ENCODE data around the gene INPP5K. TPM values are rescaled to one million over a fixed set of nuclear protein-coding genes. Genes with fewer than 3 reads are reported as not detected.
"Not testable (repeated sequence)": the region's sequence is repeated elsewhere in the genome, so short reads cannot be mapped to it uniquely, and the experiment has no call there.

Gene INPP5K
- total RNA-seq, 2 donors from 2014 or later = 27.6 to 35.5 TPM

- H3K4me3 ChIP-seq = peak overlapping the region; percentile 86
- peak overlapping the region; percentile 93 to 99 for H3K9ac ChIP-seq (ENCODE audit: low read depth in 2 of 2, low read length in 2 of 2)
- H3K4me1 ChIP-seq = peaks cover 16% of the 10 kb centered on the region
- no peaks in the 10 kb centered on the region for H3K36me3 ChIP-seq
- DNase-seq = peak; percentile 68
- peak overlapping the region; percentile 93 for H3K27ac ChIP-seq
- no peaks in the 10 kb centered on the region for H3K27me3 ChIP-seq
- intact Hi-C loops (cut with DNase I) = loop anchor here (10.0 kb wide), 1 partner anchor 91 kb away; no protein-coding TSS in a partner anchor
- peak; percentile 38 for TF ChIP-seq CTCF (IDR thresholded peaks at IDR 0.05)
- no peaks in the 10 kb centered on the region for H3K9me3 ChIP-seq
These were observed 61.1 kb downstream of the INPP5K start for GRCh38 chr17:1455291-1455796.

DNA sequence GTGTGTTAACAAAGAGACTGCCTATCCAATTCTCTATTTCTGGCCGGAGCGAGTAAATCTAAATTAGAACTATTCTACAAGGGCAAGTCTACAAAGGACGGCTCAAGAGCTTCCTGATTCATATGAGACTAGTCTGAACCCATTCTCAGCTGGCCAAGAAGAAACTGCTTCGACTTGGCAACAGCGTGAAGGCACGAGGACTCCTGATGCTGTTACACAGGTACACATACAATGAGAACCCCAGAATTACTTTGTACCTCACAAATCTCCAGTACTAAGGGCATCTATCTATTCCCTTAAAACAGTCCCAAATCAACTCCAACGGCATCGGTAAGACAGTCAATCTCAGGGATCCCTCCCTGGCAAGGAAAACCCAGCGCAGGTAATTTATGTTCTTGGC lies 61.9 kb downstream of the INPP5K start:
- Histone ChIP-seq H3K27ac (peak overlapping the region; percentile 93), H3K4me1 (peaks cover 22% of the 10 kb centered on the region), H3K27me3 (no peaks in the 10 kb centered on the region), H3K36me3 (no peaks in the 10 kb centered on the region), H3K9me3 (no peaks in the 10 kb centered on the region), H3K9ac (ENCODE audit: low read depth in 2 of 2, low read length in 2 of 2) (peak overlapping the region; percentile 93 to 99), H3K4me3 (peak overlapping the region; percentile 86)
- no peak for TF ChIP-seq CTCF (IDR thresholded peaks at IDR 0.05)
- no peak for DNase-seq
- intact Hi-C loops (cut with DNase I) = loop anchor here (10.0 kb wide), 1 partner anchor 90 kb away; no protein-coding TSS in a partner anchor

GRCh38 chr17:1453694-1454093 lies 62.7 kb downstream of the INPP5K start:
- H3K4me3 ChIP-seq; H3K36me3 ChIP-seq; H3K9ac ChIP-seq (ENCODE audit: low read depth in 2 of 2, low read length in 2 of 2); H3K27me3 ChIP-seq; H3K9me3 ChIP-seq: not testable (repeated sequence)
- Histone ChIP-seq H3K27ac (peak overlapping the region; percentile 93), H3K4me1 (peaks cover 27% of the 10 kb centered on the region)
- intact Hi-C loops (cut with DNase I) = loop anchor here (10.0 kb wide), 1 partner anchor 89 kb away; no protein-coding TSS in a partner anchor
- DNase-seq = peak; percentile 73

DNA sequence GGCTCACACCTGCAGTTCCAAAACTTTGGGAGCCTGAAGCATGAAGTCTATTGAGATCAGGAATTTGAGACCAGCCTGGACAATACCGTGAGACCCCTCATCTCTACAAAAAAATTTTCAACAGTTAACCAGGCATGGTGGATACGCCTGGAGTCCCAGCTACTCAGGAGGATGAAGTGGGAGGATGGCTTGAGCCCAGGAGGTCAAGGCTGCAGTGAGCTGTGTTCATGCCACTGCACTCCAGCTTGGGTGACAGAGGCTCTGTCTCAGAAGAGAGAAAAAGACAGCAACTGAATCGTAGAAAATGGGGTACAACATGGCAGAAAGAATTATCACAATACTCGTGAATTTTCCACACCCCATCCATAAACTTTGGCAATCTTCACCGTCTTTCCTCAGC lies 63.6 kb downstream of the INPP5K start:
- Histone ChIP-seq H3K27me3 (no peaks in the 10 kb centered on the region), H3K36me3 (no peaks in the 10 kb centered on the region), H3K9ac (ENCODE audit: low read depth in 2 of 2, low read length in 2 of 2) (no peak overlapping the region), H3K4me3 (no peak overlapping the region), H3K27ac (no peak overlapping the region), H3K9me3 (no peaks in the 10 kb centered on the region), H3K4me1 (peaks cover 27% of the 10 kb centered on the region)
- DNase-seq = no peak
- intact Hi-C loops (cut with DNase I) = loop anchor here (10.0 kb wide), 1 partner anchor 88 kb away; no protein-coding TSS in a partner anchor
- no peak for TF ChIP-seq CTCF (IDR thresholded peaks at IDR 0.05)

GRCh38 chr17:1450261-1450660 lies 66.2 kb downstream of the INPP5K start:
- H3K4me3 ChIP-seq; H3K36me3 ChIP-seq; H3K27me3 ChIP-seq; H3K9me3 ChIP-seq; DNase-seq; H3K27ac ChIP-seq; H3K9ac ChIP-seq (ENCODE audit: low read depth in 2 of 2, low read length in 2 of 2): not testable (repeated sequence)
- intact Hi-C loops (cut with DNase I) = loop anchor here (10.0 kb wide), 1 partner anchor 85 kb away; no protein-coding TSS in a partner anchor
- peaks cover 27% of the 10 kb centered on the region for H3K4me1 ChIP-seq

DNA sequence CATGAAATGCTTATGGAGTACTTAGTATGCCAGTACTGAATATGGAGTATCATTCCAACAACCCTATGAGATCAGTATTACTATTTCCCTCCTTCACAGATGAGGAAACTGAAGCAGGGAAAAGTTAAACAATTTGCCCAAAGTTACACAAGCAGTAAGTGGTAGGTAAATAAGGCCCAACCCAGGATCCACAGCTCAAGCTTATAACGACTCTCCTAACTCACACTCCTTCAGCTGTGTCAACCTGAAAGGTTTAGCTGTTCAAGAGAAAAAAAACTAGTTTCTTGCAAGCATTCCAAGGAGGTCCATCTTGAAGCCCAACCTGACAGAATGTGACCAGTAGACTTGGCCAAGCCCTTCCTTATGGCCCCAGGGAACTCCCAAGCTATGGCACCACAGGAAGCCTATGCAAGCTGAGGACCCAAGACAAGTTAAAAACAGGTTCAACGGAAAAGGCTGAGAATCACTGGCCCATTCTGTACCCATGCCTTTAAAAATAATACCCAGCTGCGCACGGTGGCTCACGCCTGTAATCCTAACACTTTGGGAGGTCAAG lies 66.9 kb downstream of the INPP5K start:
- Histone ChIP-seq H3K36me3 (no peaks in the 10 kb centered on the region), H3K9me3 (no peaks in the 10 kb centered on the region), H3K27me3 (no peaks in the 10 kb centered on the region), H3K9ac (ENCODE audit: low read depth in 2 of 2, low read length in 2 of 2) (no peak overlapping the region), H3K4me1 (peaks cover 25% of the 10 kb centered on the region), H3K4me3 (no peak overlapping the region), H3K27ac (peak overlapping the region; percentile 55)
- no peak for TF ChIP-seq CTCF (IDR thresholded peaks at IDR 0.05)
- intact Hi-C loops (cut with DNase I) = no loop called here
- no peak for DNase-seq

Data from colonic mucosa (tissue), 4 donors.